Measurements from ENCODE around the gene PRRC2C. TPM values are rescaled to one million over a fixed set of nuclear protein-coding genes. Genes with fewer than 3 reads are reported as not detected.

Gene PRRC2C
- total and polyA plus RNA-seq, 2 of the 4 experiments (the other 2 are of a cell fraction) = 54.0 to 58.3 TPM

DNA sequence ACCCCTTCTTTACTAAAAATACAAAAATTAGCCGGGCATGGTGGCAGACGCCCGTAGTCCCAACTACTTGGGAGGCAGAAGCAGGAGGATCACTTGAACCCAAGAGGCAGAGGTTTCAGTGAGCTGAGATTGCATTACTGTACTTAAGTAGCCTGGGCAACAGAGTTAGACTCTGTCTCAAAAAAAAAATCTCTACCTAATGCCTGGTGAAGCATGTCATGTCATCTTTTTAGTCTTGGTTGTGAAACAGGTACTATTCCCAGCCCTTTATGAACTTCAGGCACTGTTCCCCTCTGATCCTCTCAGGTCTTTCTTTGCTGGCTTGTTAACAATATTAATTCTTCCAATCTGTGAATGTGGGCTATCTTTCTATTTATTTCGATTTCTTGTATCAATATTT lies 22.1 kb downstream of the PRRC2C start (continued):
- TF ChIP-seq RCOR1 (IDR thresholded peaks at IDR 0.05; ENCODE audit: insufficient replicate concordance, low read length) (no peak), SMC3 (IDR thresholded peaks at IDR 0.05; ENCODE audit: low read depth, low read length) (no peak), RAD21 (IDR thresholded peaks at IDR 0.05; ENCODE audit: low read length) (no peak), CEBPB (IDR thresholded peaks at IDR 0.05; ENCODE audit: low read depth, low read length) (no peak)

DNA sequence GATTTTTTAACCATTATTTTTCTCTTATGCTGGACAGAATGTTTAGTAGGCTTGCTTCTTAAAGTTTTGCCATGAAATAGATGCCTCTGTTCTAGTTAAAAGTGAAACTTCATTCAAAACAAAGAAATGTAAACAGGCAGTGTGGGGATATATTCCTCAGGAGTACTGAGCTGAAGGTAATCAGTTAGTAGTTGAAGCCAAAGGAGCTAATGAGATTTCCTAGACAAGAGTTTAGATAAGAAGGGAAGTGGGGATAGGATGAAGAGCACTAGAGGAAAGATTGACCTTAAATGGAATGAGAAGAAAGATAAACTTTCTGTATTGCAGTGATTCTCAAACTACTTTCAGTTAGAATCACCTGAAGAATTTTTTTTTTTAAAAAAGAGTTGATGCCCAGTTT lies 23.9 kb downstream of the PRRC2C start:
- Histone ChIP-seq H2BK120ac (ENCODE audit: low read depth, low read length) (no peak overlapping the region), H2AK9ac (replicated peaks; ENCODE audit: low read depth, low read length, poor library complexity) (no peak overlapping the region), H3K9me1 (ENCODE audit: insufficient read depth, low read length) (peaks cover 9% of the 10 kb centered on the region; the same call in 1 of the 2 replicates), H3K9ac (ENCODE audit: low read depth, low read length) (no peak overlapping the region), H3K4me3 (ENCODE audit: insufficient read depth, low read depth, low read length) (no peak overlapping the region), H4K8ac (ENCODE audit: low read depth in 2 of 2, low read length in 2 of 2) (no peak overlapping the region), H4K91ac (ENCODE audit: insufficient read depth, low read depth, low read length) (no peak overlapping the region), H3K56ac (ENCODE audit: extremely low read depth, insufficient read depth, low read length) (no peak overlapping the region), H2AFZ (replicated peaks; ENCODE audit: low read length, poor library complexity) (no peak overlapping the region), H2BK15ac (ENCODE audit: low read depth, low read length) (no peak overlapping the region), H4K20me1 (ENCODE audit: insufficient read depth, low read length) (peaks cover 86% of the 10 kb centered on the region), H2AK5ac (ENCODE audit: low read depth, low read length) (no peak overlapping the region), H3K4me2 (ENCODE audit: low read depth, low read length) (peak overlapping the region; percentile 64; the same call in 1 of the 2 replicates), H2BK20ac (ENCODE audit: low read depth, low read length) (no peak overlapping the region), H3K18ac (ENCODE audit: low read depth, low read length) (no peak overlapping the region), H3K9me3 (ENCODE audit: control insufficient read depth, insufficient read depth, low read length) (no peaks in the 10 kb centered on the region), H4K5ac (ENCODE audit: low read depth, low read length) (no peak overlapping the region), H3K14ac (replicated peaks; ENCODE audit: low read depth, low read length) (no peak overlapping the region), H3K4ac (ENCODE audit: low read depth, low read length) (no peak overlapping the region), H3K27ac (ENCODE audit: insufficient read depth, low read length) (no peak overlapping the region), H3K36me3 (ENCODE audit: control insufficient read depth, insufficient read depth, low read length) (0 out of 2 replicates have a peak, but pooled peaks cover 2% of the 10 kb centered on the region), H3K27me3 (ENCODE audit: control insufficient read depth, insufficient read depth, low read length) (no peaks in the 10 kb centered on the region), H3K23ac (ENCODE audit: low read depth, low read length) (no peak overlapping the region), H3K4me1 (ENCODE audit: control insufficient read depth, insufficient read depth, low read length) (peaks cover 3% of the 10 kb centered on the region), H3K79me1 (ENCODE audit: low read depth in 1 of 2, low read length in 2 of 2) (peaks cover 0 to 27% of the 10 kb centered on the region in 2 experiments; a peak in 2 of 4 replicates), H2BK5ac (ENCODE audit: low read depth, low read length, poor library complexity, severe bottlenecking) (peak overlapping the region; percentile 23)
- intact Hi-C loops (cut with micrococcal nuclease) = no loop called here
- ChIA-PET POLR2A (ENCODE audit: unreplicated experiment) (no interaction called here), CTCF (no interaction called here)
- ATAC-seq (ENCODE audit: low read depth) (peak; percentile 43), DNase-seq (no peak)
- TF ChIP-seq MAZ (IDR thresholded peaks at IDR 0.05; ENCODE audit: borderline replicate concordance, low read depth, low read length) = no peak
- no peak for TF ChIP-seq SMC3 (IDR thresholded peaks at IDR 0.05; ENCODE audit: low read depth, low read length)
- no peak for TF ChIP-seq RCOR1 (IDR thresholded peaks at IDR 0.05; ENCODE audit: insufficient replicate concordance, low read length)
- no peak for TF ChIP-seq CEBPB (IDR thresholded peaks at IDR 0.05; ENCODE audit: low read depth, low read length)
- TF ChIP-seq NFE2L2 (IDR thresholded peaks at IDR 0.05; ENCODE audit: low read depth, low read length) = no peak
- no peak for TF ChIP-seq POLR2A (IDR thresholded peaks at IDR 0.05; ENCODE audit: low read depth, low read length)
- TF ChIP-seq, protein P1, sequence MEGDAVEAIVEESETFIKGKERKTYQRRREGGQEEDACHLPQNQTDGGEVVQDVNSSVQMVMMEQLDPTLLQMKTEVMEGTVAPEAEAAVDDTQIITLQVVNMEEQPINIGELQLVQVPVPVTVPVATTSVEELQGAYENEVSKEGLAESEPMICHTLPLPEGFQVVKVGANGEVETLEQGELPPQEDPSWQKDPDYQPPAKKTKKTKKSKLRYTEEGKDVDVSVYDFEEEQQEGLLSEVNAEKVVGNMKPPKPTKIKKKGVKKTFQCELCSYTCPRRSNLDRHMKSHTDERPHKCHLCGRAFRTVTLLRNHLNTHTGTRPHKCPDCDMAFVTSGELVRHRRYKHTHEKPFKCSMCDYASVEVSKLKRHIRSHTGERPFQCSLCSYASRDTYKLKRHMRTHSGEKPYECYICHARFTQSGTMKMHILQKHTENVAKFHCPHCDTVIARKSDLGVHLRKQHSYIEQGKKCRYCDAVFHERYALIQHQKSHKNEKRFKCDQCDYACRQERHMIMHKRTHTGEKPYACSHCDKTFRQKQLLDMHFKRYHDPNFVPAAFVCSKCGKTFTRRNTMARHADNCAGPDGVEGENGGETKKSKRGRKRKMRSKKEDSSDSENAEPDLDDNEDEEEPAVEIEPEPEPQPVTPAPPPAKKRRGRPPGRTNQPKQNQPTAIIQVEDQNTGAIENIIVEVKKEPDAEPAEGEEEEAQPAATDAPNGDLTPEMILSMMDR (conservative IDR thresholded peaks at IDR 0.05; ENCODE audit: low read depth, low read length) = no peak
- no peak for TF ChIP-seq RAD21 (IDR thresholded peaks at IDR 0.05; ENCODE audit: low read length)
- no peak for TF ChIP-seq FOS (IDR thresholded peaks at IDR 0.05; ENCODE audit: low read depth, low read length)
- TF ChIP-seq, protein P2, sequence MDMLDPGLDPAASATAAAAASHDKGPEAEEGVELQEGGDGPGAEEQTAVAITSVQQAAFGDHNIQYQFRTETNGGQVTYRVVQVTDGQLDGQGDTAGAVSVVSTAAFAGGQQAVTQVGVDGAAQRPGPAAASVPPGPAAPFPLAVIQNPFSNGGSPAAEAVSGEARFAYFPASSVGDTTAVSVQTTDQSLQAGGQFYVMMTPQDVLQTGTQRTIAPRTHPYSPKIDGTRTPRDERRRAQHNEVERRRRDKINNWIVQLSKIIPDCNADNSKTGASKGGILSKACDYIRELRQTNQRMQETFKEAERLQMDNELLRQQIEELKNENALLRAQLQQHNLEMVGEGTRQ (IDR thresholded peaks at IDR 0.05; ENCODE audit: low read depth, low read length) = no peak
- no peak for TF ChIP-seq BHLHE40 (IDR thresholded peaks at IDR 0.05; ENCODE audit: low read depth, low read length)
- no peak for TF ChIP-seq MAFK (IDR thresholded peaks at IDR 0.05; ENCODE audit: low read depth, low read length)
- no peak for TF ChIP-seq CHD1 (IDR thresholded peaks at IDR 0.05; ENCODE audit: low read depth, low read length)
- TF ChIP-seq MXI1 (IDR thresholded peaks at IDR 0.05; ENCODE audit: borderline replicate concordance, low read depth, low read length) = no peak
- no TSS peak for BruUV-seq (replicated peaks)
- dilution Hi-C loops (cut with HindIII; ENCODE audit: low sequenced_read_pairs, unreplicated experiment) = no loop called here
- in situ Hi-C loops (cut with MboI; ENCODE audit: low sequenced_read_pairs) = no loop called here

Data from IMR-90 (cell line).